Activated gamma-delta T cell treated with anti-CD3 and anti-CD28 coated beads, Interleukin-2, amount 50 U/mL, for 16 hours (primary cell): ENCODE results near the gene WFDC1.

Experiments
- DNase-seq: peaks from one replicate; pipeline ENCODE4 v3.0.0-alpha.2; 2020; ENCODE audit warnings: low read depth

The WFDC1 gene, protein sequence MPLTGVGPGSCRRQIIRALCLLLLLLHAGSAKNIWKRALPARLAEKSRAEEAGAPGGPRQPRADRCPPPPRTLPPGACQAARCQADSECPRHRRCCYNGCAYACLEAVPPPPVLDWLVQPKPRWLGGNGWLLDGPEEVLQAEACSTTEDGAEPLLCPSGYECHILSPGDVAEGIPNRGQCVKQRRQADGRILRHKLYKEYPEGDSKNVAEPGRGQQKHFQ

DNA sequence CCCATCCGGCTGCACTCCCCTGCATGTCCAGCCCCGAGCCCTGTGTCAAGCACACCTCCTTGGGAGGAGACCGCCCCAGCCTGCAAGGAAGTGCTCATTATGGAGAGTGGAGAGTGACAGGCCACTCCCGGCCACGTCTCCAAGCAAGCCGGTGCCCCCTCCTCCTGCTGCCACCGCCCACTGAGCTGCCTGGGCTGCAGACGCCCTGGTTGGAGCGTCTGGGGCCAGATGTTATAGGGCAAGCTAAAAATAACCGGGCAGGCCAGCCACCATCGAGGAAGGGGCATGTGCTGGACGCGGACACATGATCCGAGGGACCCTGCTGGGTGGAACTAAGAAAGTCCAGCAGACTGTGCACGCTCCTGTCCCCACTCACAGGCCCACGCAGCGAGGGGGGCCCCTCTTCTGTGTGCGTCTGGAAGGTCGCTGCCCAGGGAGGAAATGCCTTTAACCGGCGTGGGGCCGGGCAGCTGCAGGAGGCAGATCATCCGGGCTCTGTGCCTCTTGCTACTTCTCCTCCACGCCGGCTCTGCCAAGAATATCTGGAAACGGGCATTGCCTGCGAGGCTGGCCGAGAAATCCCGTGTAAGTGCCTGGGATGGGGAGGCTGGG lies at the start of gene WFDC1:
TSS of gene WFDC1 (plus strand) at position 348 of the 612 bp plus-strand sequence. CDS start at position 442, 94 bp downstream.
- DNase-seq = no peak

DNA sequence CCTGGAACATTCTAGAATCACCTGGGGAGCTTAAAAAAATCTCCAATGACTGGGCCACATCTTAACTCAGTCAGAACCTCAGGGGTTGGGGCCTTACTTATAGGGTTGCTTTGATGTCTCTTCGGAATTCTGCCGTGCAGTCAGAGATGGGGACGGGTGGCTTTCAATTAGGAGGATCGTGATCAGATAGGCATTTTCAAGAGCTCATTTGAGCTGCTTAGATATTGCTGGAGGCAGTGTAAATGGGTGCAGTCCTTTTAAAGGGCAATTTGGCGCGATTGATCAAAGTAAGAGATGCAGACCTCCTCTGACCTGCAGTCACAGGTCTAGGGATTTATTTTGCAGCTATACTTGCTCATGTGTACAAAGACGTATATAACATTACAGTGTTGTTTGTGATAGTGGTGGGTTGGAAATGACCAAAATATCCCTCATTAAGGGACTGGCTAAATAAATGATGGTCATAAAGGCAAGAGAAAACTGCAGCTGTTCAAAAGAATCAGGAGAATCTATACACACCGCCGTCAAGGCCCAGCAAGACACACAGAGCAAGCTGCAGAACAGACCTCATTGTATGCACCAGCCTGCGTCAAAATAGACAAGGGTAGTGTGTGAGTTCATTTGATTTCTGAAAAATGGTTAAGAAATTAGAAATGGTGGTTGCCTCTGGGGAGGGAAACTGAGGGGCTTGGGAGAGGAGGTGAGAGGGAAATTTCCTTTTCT lies 48.6 kb upstream of the WFDC1 start:
- no peak for DNase-seq

DNA sequence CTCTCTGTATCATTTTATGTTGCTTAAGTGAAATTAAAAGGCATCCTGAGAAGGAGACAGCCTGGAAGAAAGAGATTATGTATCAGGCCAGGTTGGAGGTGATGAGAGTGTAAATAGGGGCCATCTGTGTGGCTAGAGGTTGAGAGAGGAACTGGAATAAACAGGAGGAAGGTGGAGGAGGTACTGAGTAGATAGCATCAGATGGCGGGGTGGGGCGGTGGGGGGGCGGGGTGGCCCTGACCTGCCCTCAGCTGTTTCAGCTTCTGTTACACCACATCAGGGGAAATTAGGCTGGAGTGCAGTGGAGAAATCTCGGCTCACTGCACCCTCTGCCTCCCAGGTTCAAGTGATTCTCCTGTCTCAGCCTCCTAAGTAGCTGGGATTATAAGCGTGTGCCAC lies 48.0 kb upstream of the WFDC1 start:
- DNase-seq = no peak

DNA sequence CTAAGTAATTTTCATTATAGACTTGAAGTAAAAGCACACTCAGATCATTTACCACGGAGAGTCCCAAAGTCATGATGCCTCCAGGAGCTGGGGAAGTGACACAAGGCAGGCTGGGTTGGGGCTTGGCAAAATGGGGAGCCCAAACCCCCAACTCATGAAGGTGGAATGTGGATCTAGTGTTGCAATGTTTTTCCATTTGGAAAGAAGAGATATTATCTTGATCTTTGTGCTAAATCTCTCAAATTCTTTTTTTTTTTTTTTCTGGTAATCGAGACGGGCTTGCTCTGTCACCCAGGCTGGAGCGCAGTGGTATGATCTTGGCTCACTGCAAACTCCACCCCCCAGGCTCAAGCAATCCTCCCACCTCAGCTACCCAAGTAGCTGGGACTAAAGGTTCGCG lies 47.3 kb upstream of the WFDC1 start:
- DNase-seq = no peak

DNA sequence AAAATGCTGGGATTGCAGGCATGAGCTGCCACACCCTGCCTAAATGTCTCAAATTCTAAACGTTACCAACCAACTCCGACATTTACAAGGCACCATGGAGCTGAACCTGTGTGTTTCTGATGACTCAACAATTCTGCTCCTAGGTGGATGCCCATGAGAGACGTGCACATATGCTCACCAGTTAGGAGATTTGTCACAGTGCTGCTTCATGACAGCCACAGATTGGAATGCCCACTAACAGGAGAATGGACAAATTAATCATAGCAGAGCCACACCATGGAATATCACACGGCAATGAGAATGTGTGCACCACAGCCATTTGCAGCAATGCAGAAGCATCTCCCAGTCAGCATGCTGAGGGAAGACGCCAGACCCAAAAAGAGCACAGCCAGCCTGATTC lies 46.8 kb upstream of the WFDC1 start:
- no peak for DNase-seq

DNA sequence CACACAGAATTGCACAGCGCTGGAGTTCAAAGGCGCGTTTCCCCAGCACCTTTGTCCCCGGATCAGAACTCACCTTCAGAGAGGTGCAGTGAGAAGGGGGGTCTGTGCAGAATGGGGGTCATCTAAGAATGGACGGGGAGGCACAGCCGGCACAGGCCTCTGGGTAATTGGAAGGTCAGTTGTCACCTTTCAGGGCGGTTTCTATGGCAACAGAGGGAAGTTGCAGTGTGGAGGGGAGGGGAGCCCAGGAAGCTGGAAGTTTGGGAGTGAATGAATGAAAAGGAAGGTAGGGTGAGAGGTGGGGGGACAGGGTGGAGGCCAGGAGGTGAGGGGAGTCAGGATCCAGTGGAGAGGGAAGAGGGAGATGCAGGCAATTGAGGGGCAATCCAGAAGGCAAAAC lies 42.5 kb upstream of the WFDC1 start:
- no peak for DNase-seq

DNA sequence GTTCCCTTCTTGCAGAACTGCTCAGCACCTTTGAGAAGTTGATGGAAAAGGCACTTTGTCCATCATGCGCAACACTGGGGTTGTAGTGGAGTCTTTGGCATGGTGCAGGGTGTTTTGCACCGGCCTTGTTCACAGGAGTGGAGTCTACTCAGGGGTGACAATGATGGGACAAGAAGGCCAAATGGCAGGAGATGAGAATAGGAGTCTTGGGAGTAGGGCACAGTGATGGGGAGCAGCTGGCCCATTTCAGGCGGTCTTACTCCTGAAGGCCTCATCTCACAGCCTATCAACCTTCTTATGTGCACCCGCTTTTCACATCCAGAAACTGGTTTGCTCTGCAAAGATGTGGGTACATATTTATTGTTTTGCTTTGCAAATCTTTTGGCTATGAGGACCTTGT lies 41.5 kb upstream of the WFDC1 start:
- DNase-seq = no peak

DNA sequence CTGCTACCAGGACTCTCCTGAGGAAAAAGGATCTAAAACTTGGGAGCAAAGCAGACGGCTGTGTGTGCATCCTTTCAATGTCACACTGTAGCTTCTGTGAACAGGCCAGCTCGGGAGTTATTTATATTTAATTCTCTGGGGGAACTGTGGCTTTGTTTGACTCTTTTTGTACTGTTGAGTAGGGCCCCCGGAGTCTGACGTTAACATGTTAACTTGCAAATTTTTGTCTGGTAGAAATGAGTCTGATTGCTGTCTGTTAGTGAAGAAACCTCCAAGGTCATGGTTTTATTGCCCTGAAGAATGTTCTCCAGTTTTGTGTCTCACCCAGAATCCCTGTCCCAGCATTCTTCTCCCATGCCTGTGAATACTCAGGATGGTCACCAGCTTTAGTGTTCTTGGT lies 40.6 kb upstream of the WFDC1 start:
- no peak for DNase-seq

DNA sequence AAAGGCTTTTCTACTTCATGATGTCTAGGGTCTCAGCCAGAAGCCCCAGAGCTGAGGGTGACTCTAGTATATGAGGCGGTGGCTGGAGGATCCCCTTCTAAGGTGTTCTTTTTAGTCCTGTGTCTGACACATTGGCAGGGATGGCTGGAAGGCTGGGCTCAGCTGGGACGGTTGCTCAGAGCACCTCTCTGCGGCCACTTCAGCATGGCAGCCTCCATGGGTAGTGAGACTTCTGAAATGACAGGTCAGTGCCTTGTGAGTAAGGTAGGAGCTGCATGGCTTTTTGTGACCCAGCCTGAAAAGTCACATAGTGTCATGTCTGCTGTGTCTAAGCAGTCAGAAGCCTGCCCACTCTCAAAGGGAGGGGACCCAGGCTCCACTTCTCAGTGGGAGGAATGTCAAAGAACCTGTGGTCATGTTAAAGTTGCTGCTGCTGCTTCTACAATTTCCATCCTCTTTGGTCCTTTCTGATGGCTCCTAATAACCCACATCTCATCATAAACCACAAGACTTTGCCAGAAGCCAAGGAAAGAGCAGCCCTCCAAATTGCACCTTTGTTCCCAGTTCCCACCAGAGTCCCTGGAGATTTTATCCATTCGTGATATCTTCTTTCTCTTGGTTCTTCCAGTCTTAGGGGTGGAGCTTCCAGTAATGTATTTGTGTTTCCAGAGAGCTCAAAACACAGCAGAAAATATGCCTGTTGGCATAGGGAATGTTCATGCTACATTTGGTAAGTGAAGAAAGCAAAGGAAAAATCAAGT lies 39.4 kb upstream of the WFDC1 start:
- DNase-seq = no peak

DNA sequence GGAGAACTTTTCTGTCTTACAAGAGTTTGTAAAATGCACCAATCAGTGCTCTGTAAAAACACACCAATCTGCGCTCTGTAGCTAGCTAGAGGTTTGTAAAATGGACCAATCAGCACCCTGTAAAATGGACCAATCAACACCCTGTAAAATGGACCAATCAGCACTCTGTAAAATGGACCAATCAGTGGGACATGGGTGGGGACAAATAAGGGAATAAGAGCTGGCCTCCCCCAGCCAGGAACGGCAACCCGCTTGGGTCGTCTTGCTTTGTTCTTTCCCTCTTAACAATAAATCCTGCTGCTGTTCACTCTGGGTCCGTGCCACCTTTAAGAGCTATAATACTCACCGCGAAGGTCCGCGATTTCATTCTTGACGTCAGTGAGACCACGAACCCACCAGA lies 36.4 kb upstream of the WFDC1 start:
- no peak for DNase-seq

DNA sequence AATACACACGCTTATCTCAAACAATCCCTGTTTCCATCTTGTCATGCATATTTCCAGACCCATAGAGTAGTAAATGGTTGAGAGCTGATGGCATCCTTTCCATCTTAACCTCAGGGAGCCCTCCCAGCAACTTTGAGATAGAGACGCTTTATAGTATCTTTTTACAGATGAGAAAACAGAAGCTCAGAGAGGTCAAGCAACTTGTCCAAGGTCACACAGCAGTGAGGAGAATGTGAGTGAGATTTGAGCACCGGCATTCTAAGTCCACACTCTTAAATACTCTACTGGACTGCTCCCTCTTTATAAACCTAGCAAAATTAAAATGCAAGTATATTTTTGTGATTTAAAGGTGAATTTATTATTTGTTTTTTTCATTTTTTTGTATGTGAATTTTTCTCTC lies 35.0 kb upstream of the WFDC1 start:
- no peak for DNase-seq

DNA sequence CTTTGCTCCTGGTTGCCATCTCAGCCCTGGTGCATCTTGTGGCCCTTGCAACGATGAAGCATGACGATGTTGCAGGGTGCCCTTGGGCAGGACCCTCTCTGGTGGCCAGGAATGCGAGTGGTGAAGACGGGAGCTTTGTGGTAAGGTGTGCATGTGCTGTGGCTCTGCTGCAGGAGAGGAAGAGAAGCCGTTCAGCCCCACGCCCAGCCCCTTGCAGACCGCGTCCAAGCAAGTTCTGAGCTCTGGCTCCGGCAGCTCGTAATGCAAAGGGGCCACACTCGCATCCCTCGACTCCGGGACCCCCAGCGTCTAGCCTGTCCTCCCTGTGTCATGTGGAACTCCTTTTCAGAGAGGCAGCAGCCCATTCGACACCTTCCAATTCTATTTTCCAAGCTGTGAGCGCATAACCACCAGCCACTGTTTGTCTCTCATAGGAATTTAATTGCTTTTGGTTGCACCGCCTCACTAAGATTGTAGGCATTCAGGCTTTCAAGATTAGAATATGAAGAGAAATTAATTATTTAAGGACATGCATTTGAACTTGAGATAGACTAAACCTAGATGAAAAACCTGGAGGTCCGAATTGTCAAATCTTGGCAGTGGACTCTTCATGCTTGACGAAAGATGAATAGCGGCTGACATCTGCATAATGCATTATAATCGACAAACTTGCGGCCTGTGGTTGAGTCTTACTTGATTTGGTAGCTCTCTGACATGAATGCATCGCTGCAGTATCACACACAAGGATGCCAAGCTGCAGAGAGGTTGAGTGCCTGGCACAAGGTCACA lies 33.7 kb upstream of the WFDC1 start:
- no peak for DNase-seq

DNA sequence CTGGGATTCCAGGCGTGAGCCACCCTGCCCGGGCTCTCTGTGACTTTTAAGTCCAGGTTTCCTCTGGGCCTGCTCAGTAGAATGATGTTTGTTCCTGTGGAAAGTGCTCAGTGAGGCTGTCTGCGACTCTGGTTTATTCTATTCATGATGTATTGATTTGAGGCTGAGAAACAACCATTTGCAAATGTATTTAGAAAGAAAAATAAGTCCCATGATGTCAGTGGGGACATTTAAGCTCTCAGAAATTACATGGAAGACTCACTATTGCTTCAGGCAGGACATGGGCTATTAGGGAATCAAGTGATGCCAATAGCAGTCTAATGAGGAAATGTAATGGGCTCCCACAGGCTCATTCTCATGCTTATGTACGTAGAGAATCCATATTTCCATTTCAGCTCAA lies 32.6 kb upstream of the WFDC1 start:
- DNase-seq = no peak

DNA sequence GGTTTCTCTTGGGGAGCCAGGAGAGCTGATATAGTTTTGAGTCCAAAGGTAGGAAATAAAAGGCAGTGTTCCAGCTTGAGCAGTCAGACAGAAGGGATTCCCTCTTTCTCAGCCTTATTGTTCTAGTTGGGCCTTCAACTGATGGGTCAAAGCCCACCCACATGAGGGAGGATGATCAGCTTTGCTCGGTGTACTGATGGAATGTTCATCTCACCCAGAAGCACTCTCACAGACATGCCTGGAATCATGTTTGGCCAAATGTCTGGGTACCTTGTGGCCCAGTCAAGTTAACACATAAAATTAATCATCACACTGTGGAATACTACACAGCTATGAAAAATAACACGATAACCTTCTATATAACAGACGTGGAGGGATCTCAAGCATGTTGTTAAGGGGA lies 31.7 kb upstream of the WFDC1 start:
- no peak for DNase-seq

DNA sequence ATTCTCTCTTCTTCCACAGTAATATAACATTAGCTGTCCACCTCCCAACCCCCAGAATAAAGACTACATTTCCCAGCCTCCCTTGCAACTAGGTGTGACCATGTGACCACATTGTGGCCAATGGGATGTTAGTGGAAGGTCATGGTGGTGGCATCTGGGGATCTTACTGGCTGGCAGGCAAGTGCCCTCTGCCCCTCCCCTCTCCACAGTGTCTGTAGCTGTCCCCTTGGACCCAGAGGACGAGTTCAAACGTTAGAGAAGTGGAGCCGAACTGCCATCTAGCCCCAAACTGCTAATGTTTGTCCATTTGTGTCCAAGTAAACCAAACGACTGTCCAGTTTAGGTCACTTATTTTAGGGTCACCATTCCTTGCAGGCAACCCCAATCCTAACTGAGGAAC lies 28.2 kb upstream of the WFDC1 start:
- DNase-seq = no peak

DNA sequence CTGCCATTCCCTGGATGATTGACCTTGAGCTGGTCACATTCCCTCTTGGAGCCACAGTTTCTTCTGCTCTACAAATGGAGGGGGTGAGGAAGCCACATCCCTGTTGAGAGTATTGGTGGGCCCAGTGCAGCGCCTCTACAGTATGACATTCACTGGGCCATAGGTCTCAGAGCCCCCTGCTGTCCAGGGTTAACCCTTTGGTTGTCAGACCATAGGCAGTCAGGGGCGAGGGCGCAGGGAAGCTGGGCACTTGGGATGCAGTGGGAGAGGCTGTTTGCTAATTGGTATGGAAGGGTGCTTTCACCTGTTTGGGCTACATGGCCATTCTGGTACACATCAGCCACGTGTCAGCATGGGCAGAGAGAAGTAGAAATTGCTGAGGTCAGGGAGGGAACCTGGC lies 27.3 kb upstream of the WFDC1 start:
- no peak for DNase-seq

DNA sequence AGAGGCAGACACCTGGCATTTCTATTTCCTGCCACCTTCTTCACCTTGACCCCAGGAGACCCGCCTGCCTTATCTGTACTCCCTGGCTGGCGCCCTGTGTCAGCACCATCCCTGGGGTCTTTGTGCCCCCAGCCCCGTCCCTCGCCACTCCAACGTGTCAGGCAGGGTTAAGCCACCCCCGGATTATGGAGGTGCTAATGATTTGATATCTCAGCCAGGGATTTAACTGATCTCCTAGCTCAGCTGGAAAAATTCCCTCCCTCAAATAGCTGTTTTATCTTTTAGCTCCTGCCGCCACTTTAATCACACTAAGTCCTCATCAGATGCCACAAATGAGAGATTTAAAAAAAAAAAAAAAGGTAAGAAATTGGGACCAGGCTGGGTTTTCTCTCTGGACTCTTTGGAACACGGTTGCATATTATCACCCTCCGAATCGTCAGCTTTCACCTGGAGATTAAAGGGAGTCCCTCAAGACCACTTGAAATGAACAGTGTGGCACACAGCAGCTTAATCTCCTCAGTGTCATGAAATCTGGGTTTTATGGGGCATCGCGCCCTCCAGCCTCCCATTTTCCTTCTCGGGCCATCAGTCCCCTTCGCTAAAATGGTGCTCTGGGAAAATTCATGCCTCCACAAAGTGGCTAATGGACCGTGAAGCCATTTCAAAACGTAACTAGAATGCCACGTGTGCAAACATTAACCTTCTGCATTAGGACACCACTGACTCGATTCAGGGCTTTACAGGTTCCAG lies 26.2 kb upstream of the WFDC1 start:
- no peak for DNase-seq

DNA sequence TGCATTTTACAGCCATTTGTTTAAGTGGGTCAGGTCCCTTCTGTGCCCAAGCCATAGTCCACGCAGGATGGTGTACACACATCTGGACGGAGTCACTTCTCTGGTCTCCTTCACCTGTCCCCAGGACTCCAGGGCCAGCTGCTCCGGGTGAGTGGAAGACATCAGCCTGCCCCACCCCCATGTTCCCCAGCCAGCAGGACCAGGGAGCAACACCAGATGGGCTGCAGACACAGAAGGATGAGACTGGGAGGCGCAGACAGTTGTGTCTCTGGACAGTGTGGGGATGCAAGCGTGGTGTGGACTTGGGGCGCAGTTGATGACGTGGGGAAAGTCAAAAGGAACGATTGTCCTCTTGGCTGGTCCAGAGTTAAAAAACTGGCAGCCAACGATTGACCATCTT lies 24.6 kb upstream of the WFDC1 start:
- DNase-seq = no peak

DNA sequence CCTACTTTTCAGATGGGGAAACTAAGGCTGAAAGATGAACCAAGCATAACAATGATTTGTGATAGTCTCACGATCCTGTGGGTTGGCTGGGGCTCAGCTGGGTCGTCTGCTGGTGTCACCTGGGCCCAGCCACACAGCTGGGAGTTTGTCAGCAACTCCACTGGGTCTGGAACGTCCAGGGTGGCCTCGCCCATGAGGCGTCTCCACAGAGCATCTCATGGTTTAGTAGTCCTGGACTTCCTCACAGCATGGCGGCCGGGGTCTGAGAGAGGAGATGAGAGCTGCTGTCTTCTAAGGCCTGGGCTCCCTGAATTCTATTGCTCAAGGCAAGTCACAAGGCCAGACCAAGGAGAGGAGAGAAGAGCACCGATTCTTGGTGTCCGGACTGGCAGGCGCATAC lies 24.1 kb upstream of the WFDC1 start:
- no peak for DNase-seq

DNA sequence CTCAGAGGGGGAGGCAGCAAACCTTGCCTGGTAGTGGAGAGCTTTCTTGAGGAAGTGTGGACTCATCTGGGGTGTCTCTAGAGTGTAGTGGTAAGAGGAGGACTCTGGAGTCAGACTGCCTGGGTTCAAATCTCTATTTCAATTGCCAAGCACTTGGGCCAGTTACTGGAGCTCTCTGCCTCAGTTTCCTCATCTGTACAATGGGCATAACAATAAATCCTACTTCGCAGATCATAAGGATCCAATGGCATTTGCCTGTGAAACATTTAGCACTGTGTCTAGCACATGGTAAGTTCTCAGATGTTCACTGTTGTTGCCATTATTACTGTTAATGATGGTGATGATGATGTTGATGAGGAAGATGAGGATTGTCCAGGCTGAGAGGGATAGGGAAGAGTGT lies 23.6 kb upstream of the WFDC1 start:
- no peak for DNase-seq

DNA sequence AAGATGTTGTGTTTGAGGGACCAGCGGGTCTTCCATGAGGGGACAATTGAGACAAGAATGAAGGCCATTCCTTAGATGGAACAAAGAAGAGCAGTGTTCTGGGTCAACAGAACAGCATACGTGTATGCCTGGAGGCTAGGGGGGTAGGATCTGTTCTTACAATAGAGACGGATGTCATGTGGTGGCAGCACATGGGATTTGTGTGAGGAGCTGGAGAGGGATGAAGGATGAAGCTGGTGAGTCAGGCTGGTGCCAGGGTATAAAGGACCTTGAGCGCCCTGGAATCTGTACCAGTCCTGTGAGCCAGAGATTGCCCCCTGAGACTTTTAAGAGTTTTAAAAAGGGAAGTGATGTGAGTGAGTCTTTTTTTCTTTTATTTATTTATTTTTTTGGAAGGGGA lies 22.8 kb upstream of the WFDC1 start:
- no peak for DNase-seq
